Stimulated activated CD8-positive, alpha-beta memory T cell treated with anti-CD3 and anti-CD28 coated beads, Interleukin-7, amount 100 ng/mL, for 1 hour (primary cell): ENCODE measurements around the gene LDLRAD3.

Source experiments
- DNase-seq, 2 donors: peaks; one replicate each; pipeline ENCODE4 v3.0.0-alpha.2; 2020; ENCODE audit warnings: low read depth in 2 of 2

LDLRAD3 gene

DNA sequence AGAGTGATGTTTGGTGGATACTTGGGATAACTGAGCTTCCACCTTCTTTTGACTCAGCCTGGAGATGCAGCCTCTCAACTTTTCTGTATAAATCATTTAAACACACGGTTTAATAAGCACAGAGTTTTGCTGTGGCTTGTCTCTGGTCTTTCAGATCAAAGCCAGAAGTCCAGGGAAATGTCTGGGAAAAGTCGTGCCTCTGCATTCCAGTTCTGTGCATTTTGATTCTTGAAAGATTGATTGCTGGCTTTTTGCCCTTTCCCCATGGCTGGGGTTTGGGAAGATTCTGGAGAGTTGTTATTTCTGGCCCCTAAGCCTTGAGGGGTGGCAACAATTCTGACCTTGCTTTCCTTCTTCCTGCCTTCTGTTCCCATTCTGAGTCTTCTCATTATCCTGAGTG, 191.2 kb downstream of the LDLRAD3 start:
- no peak for DNase-seq

DNA sequence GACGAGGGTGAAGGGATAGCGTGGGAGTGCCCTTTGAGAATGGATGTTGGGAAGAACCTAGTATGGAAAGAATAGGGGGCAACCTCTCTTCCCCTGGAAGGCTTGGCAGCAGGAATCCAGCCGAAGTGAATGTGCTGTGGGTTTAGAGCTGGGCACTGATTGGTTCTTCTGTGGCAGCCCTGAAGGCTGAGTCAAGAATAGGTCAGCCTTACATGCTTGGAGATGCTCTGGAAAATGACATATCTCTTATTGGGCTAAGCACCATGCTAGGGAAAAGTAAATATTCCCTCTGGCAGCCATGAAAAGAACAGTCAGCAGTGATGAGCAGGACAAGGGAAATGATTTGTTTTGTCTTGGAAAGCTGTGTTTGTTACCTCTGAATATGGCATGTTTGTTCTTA, 195.9 kb downstream of the LDLRAD3 start:
- DNase-seq: no peak

DNA sequence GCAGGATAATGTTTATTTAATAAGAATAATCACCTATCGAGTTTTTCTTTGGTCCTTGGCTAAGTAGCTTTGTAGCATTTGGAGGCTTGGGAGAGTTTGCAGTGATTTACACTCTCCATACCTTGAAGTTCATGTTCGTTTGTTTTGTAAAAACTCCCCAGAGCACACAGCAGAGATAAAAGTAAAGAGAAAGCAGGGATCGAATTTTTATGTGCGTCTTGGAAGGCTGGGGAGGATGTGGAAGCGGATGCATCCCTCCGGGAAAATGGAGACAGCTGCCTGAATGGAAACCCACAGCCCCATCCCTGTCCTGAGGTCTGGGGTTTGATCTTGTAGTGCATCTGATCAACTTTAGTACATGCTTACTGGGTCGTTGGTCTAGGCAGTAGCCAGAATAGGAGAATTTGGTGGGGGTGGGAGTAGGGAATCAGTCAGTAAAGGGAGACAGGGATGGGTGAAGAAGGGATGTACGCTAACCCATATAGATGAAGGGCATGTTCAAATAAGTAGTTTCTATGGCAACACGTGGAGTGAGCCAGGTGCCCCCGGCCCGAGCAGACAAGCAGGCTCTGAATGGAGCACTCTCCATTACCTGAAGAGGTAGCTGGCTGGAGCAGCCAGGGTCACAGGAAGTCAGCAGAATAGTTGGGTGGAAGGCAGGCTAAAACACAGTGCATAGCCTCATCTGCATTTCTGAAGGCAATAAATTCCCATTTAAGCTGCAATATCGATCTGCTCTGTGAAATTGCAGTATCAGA, 197.5 kb downstream of the LDLRAD3 start:
- DNase-seq: no peak

- no peak for DNase-seq
These were observed 198.1 kb downstream of the LDLRAD3 start for GRCh38 chr11:36141956-36142355.

GRCh38 chr11:36142439-36142838, 198.6 kb downstream of the LDLRAD3 start:
- no peak for DNase-seq

DNA sequence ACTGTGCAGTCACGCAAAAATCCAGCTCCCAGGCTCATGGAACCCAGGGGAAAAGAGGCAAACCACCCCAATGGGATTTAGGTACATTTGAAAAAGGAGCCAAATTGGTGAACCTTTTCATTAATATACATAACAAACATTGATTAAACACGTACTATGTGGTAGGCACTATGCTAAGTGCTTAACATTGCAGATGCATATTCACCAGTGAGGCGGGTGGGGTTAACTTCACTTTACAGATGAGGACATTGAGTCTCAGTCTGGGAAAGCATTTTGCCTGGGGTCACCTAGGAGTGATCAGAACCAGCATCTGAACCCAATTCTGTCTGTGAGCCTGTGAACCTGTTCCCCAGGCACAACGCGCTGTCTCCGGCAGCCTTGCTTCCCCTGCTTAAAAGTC, 199.0 kb downstream of the LDLRAD3 start:
- no peak for DNase-seq

DNA sequence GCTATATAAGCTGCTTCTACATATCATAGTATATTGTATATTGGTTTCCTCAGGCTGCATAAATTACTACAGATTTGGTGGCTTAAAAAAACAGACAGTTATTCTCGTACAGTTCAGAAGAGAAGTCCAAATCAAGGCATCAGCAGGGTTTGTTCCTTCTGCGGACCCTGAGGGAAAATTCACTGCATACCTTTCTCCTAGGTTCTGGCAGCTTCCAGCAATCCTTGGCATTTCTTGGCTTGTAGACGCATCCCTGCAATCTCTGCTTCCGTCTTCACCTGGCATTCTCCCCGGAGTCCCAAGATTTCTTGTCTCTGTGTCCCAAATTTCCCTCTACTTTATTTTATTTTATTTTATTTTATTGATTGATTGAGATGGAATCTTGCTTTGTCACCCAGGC, 202.6 kb downstream of the LDLRAD3 start:
- DNase-seq: no peak

DNA sequence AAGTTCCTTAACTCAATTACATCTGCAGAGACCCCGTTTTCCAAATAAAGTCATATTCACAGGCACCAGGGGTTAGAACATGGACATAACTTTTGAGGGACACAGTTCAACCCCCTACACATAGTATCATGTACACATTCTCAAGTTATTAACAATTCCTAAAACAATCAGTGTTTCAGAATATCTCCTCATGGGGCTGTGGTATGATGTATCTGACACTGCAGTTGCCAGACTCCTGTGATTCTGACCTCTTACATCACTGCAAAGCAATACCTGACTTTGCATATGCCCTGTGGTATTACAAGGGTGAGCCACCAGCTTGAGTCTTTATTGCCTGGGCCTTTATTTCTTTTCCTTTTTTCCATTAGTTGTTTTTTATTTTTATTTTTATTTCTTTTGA, 203.6 kb downstream of the LDLRAD3 start:
- no peak for DNase-seq

DNA sequence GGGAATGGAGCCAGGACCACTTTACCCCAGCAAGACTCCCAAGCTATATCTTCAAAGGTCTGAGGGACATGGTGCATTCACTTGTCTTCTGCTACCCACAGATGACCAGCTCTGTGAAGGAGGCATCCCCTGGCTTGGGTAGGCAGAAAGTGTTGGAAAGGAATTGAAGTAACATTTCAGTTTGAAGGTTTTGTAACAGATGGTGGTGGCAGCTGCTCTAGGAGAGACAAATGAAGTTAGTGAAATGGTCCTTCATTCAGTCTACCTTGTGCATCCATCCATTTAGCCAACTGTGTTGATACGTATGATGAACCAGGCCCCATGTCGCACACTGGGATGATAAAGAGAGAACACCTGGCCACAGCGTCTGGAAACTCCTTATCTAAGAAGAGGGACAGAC, 204.8 kb downstream of the LDLRAD3 start:
- no peak for DNase-seq

GRCh38 chr11:36149538-36150242, 205.8 kb downstream of the LDLRAD3 start:
- DNase-seq: no peak

DNA sequence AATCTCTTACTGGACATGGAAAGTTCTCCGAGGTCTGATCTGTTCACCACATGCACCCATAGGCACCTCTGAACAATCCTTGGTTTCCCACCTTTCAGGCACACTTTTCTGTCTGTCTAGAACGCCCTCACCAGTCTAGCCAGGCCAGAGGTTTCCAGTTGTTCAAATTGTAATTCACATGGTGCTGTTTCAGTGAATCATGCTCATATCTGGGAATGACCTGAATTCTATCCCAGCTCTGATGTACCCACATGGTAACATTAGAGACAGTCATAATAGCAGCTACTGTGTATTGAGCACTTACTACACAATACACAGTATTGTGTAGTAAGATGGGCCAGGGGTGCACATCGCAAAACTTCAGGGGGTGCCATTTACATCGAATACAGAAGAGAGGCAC, 207.1 kb downstream of the LDLRAD3 start:
- DNase-seq: no peak

- no peak for DNase-seq
These were observed 208.2 kb downstream of the LDLRAD3 start for GRCh38 chr11:36151933-36152580.

DNA sequence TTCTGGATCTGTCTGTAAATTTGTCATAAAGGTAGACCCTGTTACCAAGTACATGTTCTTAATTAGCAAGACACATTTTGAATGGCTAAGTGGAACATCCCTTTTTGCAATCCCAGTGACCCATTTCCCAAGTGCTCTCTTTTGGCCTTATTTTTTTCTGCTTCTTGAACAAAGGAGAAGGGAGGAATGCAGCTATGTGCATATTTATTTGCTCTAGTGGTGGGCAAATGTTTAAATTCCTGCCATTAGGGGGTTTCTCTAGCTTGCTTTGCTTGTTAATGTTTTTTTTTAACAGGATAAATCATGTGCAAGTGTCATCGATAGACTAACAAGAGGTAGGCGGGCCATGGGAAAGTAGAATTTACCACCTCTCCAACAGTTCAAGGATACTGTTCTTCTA, 209.7 kb downstream of the LDLRAD3 start:
- DNase-seq: no peak

- no peak for DNase-seq
These were observed 211.3 kb downstream of the LDLRAD3 start for GRCh38 chr11:36155124-36155561.

DNA sequence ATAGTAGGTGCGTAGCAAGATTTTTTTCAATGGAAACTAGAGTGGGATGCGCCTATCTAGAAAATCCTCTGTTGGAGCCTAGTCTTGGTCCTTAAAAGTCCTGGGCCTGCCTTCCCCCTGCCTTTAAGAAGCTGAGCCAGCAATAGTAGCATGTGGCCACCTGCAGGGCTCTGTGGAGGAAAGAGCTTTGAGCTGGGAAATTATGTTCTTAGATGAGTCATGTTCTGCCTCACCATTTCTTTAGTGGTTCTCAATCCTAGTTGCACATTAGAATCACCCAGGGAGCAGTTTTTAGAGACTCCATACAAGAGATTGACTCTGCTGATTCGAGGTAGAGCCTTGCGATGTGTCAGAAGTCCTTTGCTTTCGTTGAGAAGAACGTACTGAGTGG, 211.9 kb downstream of the LDLRAD3 start:
- no peak for DNase-seq

- DNase-seq: no peak
These were observed 212.4 kb downstream of the LDLRAD3 start for GRCh38 chr11:36156161-36156816.

DNA sequence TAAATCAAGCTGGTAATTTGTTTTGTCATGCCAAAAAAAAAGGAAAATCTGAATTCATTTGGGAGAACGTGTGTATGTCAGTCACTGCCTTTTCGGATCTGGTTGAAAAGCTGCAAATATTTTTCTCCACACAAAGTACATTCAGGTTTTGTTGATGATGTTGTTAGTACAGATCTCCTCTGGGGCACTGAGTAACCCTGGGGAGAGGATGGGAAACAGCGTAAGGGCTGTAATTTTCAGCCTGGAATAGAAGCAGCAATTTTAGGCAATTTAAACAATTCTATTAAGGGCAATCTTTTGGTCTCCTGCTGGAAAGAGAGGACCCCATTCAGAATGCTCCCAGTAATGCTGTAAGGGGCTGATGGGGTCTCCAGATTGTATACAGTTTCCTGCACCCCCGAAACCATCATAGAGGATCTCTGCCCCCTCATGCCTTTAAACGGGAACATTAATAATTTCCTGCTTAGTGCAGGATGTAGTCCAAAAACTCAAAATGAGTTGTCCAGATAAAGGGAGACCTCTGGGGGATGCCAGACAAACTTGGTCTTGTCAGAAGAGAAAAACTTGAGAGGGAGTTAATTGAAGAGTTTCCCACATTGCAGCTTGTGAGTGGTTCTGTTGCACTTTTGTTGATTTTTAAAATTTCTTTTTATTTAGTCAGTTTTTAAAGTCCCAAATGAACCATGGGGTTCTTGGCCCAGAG, 213.1 kb downstream of the LDLRAD3 start:
- DNase-seq: no peak

DNA sequence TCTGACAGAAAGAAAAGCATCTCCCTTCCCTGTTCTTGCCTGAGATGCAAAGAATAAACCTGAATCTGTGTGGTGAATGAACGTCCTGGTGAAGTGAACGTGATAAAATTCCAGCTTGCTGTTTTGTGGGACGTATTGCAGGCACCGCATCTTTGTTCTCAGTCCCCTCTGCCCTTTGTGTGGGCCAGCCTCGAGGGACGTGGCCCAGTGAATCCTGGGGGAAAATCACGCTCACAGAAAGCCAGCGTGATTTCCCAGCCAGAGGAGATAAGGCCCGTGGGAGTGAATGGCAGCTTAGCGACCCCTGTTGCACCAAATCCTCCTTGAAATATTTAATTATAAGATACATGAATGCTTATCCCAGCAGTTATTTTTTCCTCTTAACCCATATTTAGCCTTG, 216.2 kb downstream of the LDLRAD3 start:
- no peak for DNase-seq

GRCh38 chr11:36161572-36161971, 217.7 kb downstream of the LDLRAD3 start:
- no peak for DNase-seq

DNA sequence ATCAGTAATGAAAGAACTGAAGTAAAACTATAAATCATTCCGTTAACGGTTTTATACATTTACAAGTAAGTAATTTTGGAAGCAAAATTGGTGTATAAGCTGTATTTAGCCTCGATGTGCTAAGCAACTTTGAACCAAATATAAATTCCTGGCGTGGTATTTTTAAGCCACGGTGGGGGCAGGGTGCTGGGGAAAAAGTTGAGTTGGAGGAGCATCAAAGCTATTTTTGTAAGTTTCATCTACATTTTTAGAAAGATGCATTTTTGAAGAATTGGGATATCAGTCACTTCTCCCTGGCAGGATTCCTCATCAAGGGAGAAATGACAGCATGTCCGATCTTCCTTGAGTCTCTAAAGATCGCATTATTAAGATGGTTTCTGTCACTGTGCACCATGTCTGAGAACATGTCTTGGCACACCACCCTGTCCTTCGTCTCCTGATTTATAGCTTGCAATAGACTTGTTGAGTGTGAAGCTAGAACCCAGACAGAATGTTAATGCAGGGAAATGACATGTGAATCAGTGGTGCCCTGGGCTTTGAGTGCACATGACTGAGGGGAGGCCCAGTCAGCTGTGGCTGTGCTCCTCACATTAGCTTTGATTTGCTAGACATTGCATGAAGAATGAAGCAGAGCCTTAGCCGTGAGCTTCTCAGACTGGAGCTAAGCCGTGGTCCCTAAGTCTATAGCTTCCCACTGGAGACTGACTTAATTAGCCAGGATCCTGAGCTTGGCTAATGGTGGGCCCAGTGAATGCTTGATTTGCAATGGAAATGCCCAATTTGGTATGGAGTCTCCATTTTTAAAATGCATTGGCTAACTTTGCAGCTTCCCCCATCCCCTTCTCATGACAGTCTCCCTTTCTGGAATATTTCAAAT, 218.4 kb downstream of the LDLRAD3 start:
- DNase-seq: no peak
